ENCODE data around the gene ITIH4. TPM values are rescaled to one million over a fixed set of nuclear protein-coding genes. Genes with fewer than 3 reads are reported as not detected.

Gene ITIH4
- total RNA-seq, 3 donors from 2014 or later, result 5.6 to 9.5 (median 5.8) TPM

DNA sequence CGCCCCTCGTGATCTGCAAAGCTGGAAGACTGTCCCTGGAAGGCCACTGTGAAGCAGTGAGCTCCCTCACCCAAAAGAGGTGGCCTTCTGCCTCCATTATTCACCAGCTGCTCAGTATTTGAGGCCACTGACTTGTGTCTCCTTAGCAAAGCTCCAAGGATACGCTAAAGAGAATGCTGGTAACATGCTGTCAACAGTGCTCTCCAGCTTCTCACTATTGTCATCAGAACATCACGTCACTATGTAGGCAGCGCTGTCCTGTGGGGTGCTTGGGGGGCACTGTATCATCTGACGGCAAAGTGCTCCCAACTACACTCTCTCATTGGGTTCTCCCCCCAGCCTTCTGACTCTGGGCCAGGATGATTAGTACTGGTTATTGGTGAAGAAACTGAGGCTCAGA is 14.3 kb downstream of the ITIH4 start:
- TF ChIP-seq POLR2A (IDR thresholded peaks at IDR 0.05), result no peak
- TF ChIP-seq POLR2AphosphoS5 (IDR thresholded peaks at IDR 0.05), result no peak
- TF ChIP-seq, protein P1, sequence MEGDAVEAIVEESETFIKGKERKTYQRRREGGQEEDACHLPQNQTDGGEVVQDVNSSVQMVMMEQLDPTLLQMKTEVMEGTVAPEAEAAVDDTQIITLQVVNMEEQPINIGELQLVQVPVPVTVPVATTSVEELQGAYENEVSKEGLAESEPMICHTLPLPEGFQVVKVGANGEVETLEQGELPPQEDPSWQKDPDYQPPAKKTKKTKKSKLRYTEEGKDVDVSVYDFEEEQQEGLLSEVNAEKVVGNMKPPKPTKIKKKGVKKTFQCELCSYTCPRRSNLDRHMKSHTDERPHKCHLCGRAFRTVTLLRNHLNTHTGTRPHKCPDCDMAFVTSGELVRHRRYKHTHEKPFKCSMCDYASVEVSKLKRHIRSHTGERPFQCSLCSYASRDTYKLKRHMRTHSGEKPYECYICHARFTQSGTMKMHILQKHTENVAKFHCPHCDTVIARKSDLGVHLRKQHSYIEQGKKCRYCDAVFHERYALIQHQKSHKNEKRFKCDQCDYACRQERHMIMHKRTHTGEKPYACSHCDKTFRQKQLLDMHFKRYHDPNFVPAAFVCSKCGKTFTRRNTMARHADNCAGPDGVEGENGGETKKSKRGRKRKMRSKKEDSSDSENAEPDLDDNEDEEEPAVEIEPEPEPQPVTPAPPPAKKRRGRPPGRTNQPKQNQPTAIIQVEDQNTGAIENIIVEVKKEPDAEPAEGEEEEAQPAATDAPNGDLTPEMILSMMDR (IDR thresholded peaks at IDR 0.05), result no peak
- intact Hi-C loops (cut with DNase I; ENCODE audit: low total_unique reads), result no loop called here

DNA sequence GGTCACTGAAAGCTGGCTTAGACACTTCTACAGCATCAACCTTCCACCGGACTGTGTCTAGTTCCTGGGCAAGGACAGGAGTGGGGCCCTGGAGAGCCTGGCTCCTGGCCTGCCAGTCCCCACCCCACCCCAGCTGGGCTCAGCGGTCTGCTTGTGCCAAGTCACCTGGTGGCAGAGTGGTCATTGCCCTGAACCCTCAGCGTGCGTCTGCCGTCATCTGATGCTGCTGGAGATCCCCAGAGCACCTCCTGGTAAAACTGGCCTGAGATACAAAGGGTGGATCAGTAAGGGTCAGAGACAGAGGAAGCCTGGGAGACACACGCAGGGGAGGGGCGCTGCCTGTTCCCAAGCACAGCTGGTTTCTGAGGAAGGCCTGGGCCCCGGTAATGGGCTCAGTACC is 16.7 kb downstream of the ITIH4 start:
- no peak for DNase-seq (ENCODE audit: low spot score in 2 of 2)
- Histone ChIP-seq H3K4me3 (no peak overlapping the region), H3K36me3 (no peaks in the 10 kb centered on the region), H3K9me3 (no peaks in the 10 kb centered on the region), H3K4me1 (no peaks in the 10 kb centered on the region), H3K27me3 (no peaks in the 10 kb centered on the region), H3K27ac (no peak overlapping the region)
- TF ChIP-seq POLR2A (IDR thresholded peaks at IDR 0.05), result no peak
- no peak for TF ChIP-seq POLR2AphosphoS5 (IDR thresholded peaks at IDR 0.05)
- TF ChIP-seq, protein P1 (IDR thresholded peaks at IDR 0.05), result no peak
- intact Hi-C loops (cut with DNase I; ENCODE audit: low total_unique reads), result no loop called here

More for the DNA sequence above, 14.3 kb downstream of the ITIH4 start:
- Histone ChIP-seq H3K27me3 (no peaks in the 10 kb centered on the region), H3K4me3 (no peak overlapping the region), H3K27ac (no peak overlapping the region), H3K36me3 (no peaks in the 10 kb centered on the region), H3K4me1 (no peaks in the 10 kb centered on the region), H3K9me3 (no peaks in the 10 kb centered on the region)
- no peak for DNase-seq (ENCODE audit: low spot score in 2 of 2)

DNA sequence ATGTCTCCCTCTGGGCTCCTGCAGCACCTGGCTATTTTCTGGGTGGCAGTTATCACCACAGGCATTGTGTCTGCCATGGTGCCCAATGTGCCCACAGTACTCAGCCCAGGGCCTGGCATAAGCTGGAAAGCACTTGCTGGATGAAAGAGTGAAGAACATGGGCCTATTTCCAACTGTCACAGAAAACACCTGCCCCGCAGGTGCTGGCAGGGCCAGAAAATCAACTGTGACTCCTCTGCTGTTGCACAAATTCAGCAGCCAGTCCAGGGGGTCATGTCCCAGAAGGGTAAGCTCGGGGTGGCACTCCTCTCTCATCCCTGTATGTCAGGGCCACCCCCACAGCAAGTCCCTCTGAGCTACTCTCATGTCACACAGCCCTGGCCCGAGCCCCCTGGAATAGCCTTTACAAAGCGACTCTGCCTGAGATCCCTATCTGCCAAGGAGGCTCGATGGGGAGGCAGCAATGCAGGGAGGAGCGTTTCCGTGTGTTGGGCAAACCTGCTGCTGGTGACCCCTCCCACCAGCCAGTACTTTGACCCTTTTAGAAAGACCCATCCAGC is 18.9 kb downstream of the ITIH4 start:
- intact Hi-C loops (cut with DNase I; ENCODE audit: low total_unique reads), result no loop called here
- H3K4me3 ChIP-seq, result no peak overlapping the region
- H3K27ac ChIP-seq, result no peak overlapping the region
- no peak for DNase-seq (ENCODE audit: low spot score in 2 of 2)
- H3K9me3 ChIP-seq, result no peaks in the 10 kb centered on the region
- H3K36me3 ChIP-seq, result no peaks in the 10 kb centered on the region
- TF ChIP-seq, protein P1 (IDR thresholded peaks at IDR 0.05), result no peak
- TF ChIP-seq POLR2A (IDR thresholded peaks at IDR 0.05) (no peak), POLR2AphosphoS5 (IDR thresholded peaks at IDR 0.05) (no peak)
- H3K27me3 ChIP-seq, result no peaks in the 10 kb centered on the region
- no peaks in the 10 kb centered on the region for H3K4me1 ChIP-seq

DNA sequence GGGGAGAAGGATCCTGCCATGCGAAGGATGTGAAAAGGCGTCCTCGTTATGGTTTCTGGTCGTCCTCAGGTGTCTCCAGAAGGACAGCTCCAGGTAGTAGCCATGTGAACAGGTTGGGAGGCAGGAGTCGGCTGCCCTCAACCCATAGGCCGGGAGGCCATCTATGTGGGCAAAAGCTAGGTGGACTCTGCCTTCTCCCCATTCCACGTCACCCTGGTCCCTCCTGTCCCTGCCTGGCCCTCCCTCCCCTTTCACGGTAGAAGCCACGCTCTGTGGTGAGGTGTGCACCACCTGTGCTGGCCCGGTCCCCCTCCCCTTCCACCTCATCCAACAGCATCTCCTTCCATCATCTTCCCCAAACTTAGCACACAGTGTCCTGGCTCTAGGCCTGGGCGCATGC is 19.5 kb downstream of the ITIH4 start:
- Histone ChIP-seq H3K9me3 (no peaks in the 10 kb centered on the region), H3K4me3 (no peak overlapping the region), H3K27ac (no peak overlapping the region), H3K36me3 (no peaks in the 10 kb centered on the region), H3K4me1 (no peaks in the 10 kb centered on the region), H3K27me3 (no peaks in the 10 kb centered on the region)
- no peak for DNase-seq (ENCODE audit: low spot score in 2 of 2)
- TF ChIP-seq POLR2A (IDR thresholded peaks at IDR 0.05) (no peak), POLR2AphosphoS5 (IDR thresholded peaks at IDR 0.05) (no peak)
- TF ChIP-seq, protein P1 (IDR thresholded peaks at IDR 0.05), result no peak
- intact Hi-C loops (cut with DNase I; ENCODE audit: low total_unique reads), result no loop called here

DNA sequence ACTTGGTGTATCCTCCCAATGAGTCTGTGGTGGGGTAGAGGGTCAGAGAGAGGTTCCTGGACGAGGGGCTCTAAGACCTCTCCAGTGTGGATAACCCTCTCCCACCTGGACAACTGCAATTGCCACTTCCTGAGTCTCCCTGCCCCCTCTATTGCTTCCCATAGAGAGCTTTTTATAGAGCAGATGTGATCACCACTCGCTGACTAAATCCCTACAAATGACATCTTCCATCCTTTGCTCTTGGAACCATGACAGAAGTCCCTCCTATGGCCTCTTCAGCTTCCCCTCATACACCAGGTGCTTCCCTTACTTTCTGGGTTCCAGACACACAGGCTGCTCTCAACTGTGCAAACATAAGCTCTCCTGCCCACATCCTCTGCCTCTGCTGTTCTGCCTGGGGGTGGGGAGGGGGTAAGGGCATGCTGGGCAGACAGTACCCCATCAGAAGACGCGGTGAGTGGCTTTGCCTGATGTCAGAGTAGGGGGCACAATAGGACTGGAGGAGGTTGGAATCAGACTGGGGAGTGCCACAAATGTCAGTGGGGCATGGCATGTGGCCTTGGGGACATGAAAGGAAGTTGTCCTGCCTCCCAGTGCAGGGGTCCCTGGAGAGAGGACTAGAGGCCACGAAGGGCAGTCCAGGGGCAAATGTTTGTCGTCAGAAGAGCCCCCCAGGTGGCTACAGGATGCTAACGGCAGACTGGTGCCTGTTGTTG is 20.7 kb downstream of the ITIH4 start:
- no peak for TF ChIP-seq POLR2A (IDR thresholded peaks at IDR 0.05)
- TF ChIP-seq POLR2AphosphoS5 (IDR thresholded peaks at IDR 0.05), result no peak
- TF ChIP-seq, protein P1 (IDR thresholded peaks at IDR 0.05), result no peak
- Histone ChIP-seq H3K4me3 (no peak overlapping the region), H3K27ac (no peak overlapping the region), H3K4me1 (no peaks in the 10 kb centered on the region), H3K27me3 (no peaks in the 10 kb centered on the region), H3K9me3 (no peaks in the 10 kb centered on the region), H3K36me3 (no peaks in the 10 kb centered on the region)
- no peak for DNase-seq (ENCODE audit: low spot score in 2 of 2)
- intact Hi-C loops (cut with DNase I; ENCODE audit: low total_unique reads), result no loop called here

All from breast epithelium (tissue), 4 donors.